Activated B cell treated with CpG ODN at 0.5 μM for 24 hours (primary cell): Measurements from ENCODE around the gene TH. TPM values are rescaled to one million over a fixed set of nuclear protein-coding genes. Genes with fewer than 3 reads are reported as not detected.
"Not testable (repeated sequence)": the region's sequence is repeated elsewhere in the genome, so short reads cannot be mapped to it uniquely, and the experiment has no call there.

Experiments used
- ATAC-seq: fragments of 200-7000 bp; cut with Tn5 transposase; one replicate; pipeline ENCODE4 v1.10.0; 2021; ENCODE audit warnings: low read depth, mild to moderate bottlenecking, moderate library complexity
- CTCF ChIA-PET: fragments of 350-600 bp; sonication (Branson Sonifier 250); formaldehyde crosslinking; loops from one replicate; lab custom pipeline; 2021; ENCODE audit warnings: antibody characterized with exemption; lab: Charles Lee
- POLR2A ChIA-PET: fragments of 350-600 bp; sonication (Branson Sonifier 250); formaldehyde crosslinking; loops from one replicate; lab custom pipeline; 2021; ENCODE audit warnings: antibody characterized with exemption; lab: Charles Lee
- DNase-seq: peaks from one replicate; pipeline ENCODE4 v3.0.0; 2022
- H3K27ac Mint-ChIP-seq: one replicate; pipeline ENCODE4 v1.8.0; 2020; ENCODE audit warnings: mixed read lengths
- H3K27me3 Mint-ChIP-seq: one replicate; pipeline ENCODE4 v1.8.0; 2021; ENCODE audit warnings: mixed read lengths
- H3K36me3 Mint-ChIP-seq: one replicate; pipeline ENCODE4 v1.8.0; 2021; ENCODE audit warnings: low read depth, mixed read lengths
- H3K4me1 Mint-ChIP-seq: one replicate; pipeline ENCODE4 v1.8.0; 2021; ENCODE audit warnings: mixed read lengths
- H3K4me3 Mint-ChIP-seq: one replicate; pipeline ENCODE4 v1.8.0; 2020; ENCODE audit warnings: mild to moderate bottlenecking, mixed read lengths
- H3K9me3 Mint-ChIP-seq: one replicate; pipeline ENCODE4 v1.8.0; 2020; ENCODE audit warnings: mixed read lengths
- CTCF ChIP-seq: fragments of 200-600 bp; IDR thresholded peaks from one replicate; pipeline ENCODE4 v1.8.0; 2022; ENCODE audit warnings: antibody characterized with exemption, mild to moderate bottlenecking
- intact Hi-C: fragments of 100-400 bp; cut with micrococcal nuclease; formaldehyde crosslinking; loops from one replicate; pipeline ENCODE4 v1.15.1; 2024
- total RNA-seq: library from RNA; stranded (reverse); gene quantifications from 2 replicates; pipeline ENCODE4 v1.2.3, GENCODE V29; 2022

TH gene
- total RNA-seq, 1 donor from 2014 or later: not detected

GRCh38 chr11:2126520-2127085 lies 45.0 kb downstream of the TH start:
- no peak overlapping the region for H3K27ac Mint-ChIP-seq
- H3K36me3 Mint-ChIP-seq: no peaks in the 10 kb centered on the region
- no peak overlapping the region for H3K4me3 Mint-ChIP-seq
- TF ChIP-seq CTCF: no peak
- ChIA-PET POLR2A (no interaction called here), CTCF (no interaction called here)
- no peak for ATAC-seq
- intact Hi-C loops: no loop called here
- H3K27me3 Mint-ChIP-seq: peaks cover 14% of the 10 kb centered on the region
- no peaks in the 10 kb centered on the region for H3K4me1 Mint-ChIP-seq
- DNase-seq: no peak
- peaks cover 3% of the 10 kb centered on the region for H3K9me3 Mint-ChIP-seq

- CTCF ChIA-PET, DNase-seq, POLR2A ChIA-PET, H3K4me1 Mint-ChIP-seq, intact Hi-C loops, ATAC-seq, H3K36me3 Mint-ChIP-seq, H3K9me3 Mint-ChIP-seq, H3K4me3 Mint-ChIP-seq, H3K27ac Mint-ChIP-seq: not testable (repeated sequence)
- H3K27me3 Mint-ChIP-seq: peaks cover 22% of the 10 kb centered on the region
Measured at GRCh38 chr11:2124736-2125484, 46.7 kb downstream of the TH start.

- ChIA-PET CTCF (interaction anchor here (0.8 kb wide), 1 partner anchor 28 kb away, joined by 5 read pairs; no protein-coding TSS in a partner anchor), POLR2A (no interaction called here)
- H3K4me1 Mint-ChIP-seq: no peaks in the 10 kb centered on the region
- no peaks in the 10 kb centered on the region for H3K36me3 Mint-ChIP-seq
- intact Hi-C loops: no loop called here
- DNase-seq (no peak), ATAC-seq (no peak)
- peaks cover 24% of the 10 kb centered on the region for H3K27me3 Mint-ChIP-seq
- no peak overlapping the region for H3K4me3 Mint-ChIP-seq
- no peak overlapping the region for H3K27ac Mint-ChIP-seq
- no peaks in the 10 kb centered on the region for H3K9me3 Mint-ChIP-seq
- TF ChIP-seq CTCF: no peak
Measured at GRCh38 chr11:2123628-2123960, 48.0 kb downstream of the TH start.

GRCh38 chr11:2122907-2123627 lies 48.5 kb downstream of the TH start:
- ChIA-PET POLR2A (no interaction called here), CTCF (no interaction called here)
- no peak for DNase-seq
- peaks cover 28% of the 10 kb centered on the region for H3K27me3 Mint-ChIP-seq
- intact Hi-C loops: no loop called here
- no peak for ATAC-seq
- no peaks in the 10 kb centered on the region for H3K36me3 Mint-ChIP-seq
- H3K4me1 Mint-ChIP-seq: no peaks in the 10 kb centered on the region
- no peak for TF ChIP-seq CTCF
- H3K9me3 Mint-ChIP-seq: no peaks in the 10 kb centered on the region
- no peak overlapping the region for H3K27ac Mint-ChIP-seq
- H3K4me3 Mint-ChIP-seq: no peak overlapping the region

- no peak for TF ChIP-seq CTCF
- DNase-seq: no peak
- no peak for ATAC-seq
- H3K27me3 Mint-ChIP-seq: peaks cover 28% of the 10 kb centered on the region
- POLR2A ChIA-PET: no interaction called here
- no peaks in the 10 kb centered on the region for H3K4me1 Mint-ChIP-seq
- H3K27ac Mint-ChIP-seq: no peak overlapping the region
- H3K36me3 Mint-ChIP-seq: no peaks in the 10 kb centered on the region
- intact Hi-C loops: no loop called here
- H3K9me3 Mint-ChIP-seq: no peaks in the 10 kb centered on the region
- H3K4me3 Mint-ChIP-seq: no peak overlapping the region
- CTCF ChIA-PET: no interaction called here
Measured at GRCh38 chr11:2122222-2122906, 49.3 kb downstream of the TH start.
